ENCODE data around the gene TMEM184A. TPM values are rescaled to one million over a fixed set of nuclear protein-coding genes. Genes with fewer than 3 reads are reported as not detected.

Gene TMEM184A
- total and polyA plus RNA-seq, 2 experiments from 2014 or later = 0.18 to 0.66 TPM

DNA sequence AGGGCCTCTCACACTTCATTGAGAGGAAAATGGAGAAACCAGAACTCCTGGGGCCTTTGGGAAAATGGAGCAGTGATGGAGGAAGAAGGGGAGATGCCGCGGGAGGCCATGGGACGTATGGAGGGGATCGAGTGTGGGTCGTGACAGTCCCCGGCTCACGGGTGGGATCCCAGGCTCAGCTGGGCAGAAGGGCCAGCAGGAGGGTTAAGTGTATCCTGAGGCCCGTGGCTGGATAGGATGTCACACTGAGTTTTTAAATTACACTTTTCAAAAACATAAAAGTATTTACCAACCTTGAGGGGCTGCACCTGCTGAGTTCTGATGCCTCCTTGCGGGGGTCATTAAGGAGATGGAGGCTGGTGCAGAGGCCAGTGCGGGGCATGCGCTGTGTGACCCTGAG lies 41.8 kb upstream of the TMEM184A start:
- Histone ChIP-seq H3K79me2 (replicated peaks; ENCODE audit: insufficient read depth) (no peaks in the 10 kb centered on the region), H3K36me3 (ENCODE audit: insufficient read depth) (no peaks in the 10 kb centered on the region), H3K9me2 (ENCODE audit: insufficient read depth) (no peaks in the 10 kb centered on the region), H3F3A (replicated peaks; ENCODE audit: low read depth) (no peaks in the 10 kb centered on the region), H3K4me1 (ENCODE audit: insufficient read depth) (no peaks in the 10 kb centered on the region), H4K20me1 (replicated peaks; ENCODE audit: insufficient read depth) (no peaks in the 10 kb centered on the region), H3K4me2 (no peak overlapping the region), H3K4me3 (no peak overlapping the region), H3K27ac (ENCODE audit: low read depth) (no peak overlapping the region), H3K27me3 (ENCODE audit: insufficient read depth) (no peaks in the 10 kb centered on the region), H2AFZ (no peak overlapping the region)
- Mint-ChIP-seq H3K9me3 (no peaks in the 10 kb centered on the region), H3K4me3 (no peak overlapping the region), H3K4me1 (peaks cover under 1% of the 10 kb centered on the region; the same call in 2 of the 3 replicates), H3K36me3 (ENCODE audit: low read depth) (no peaks in the 10 kb centered on the region; the same call in 2 of the 3 replicates), H3K27ac (no peak overlapping the region), H3K27me3 (ENCODE audit: insufficient read depth, low read depth, poor library complexity) (peaks cover 15% of the 10 kb centered on the region)
- DNase-seq (ENCODE audit: low spot score) (no peak), ATAC-seq (no peak)
- TF ChIP-seq EZH2phosphoT487 (IDR thresholded peaks at IDR 0.05; ENCODE audit: unreplicated experiment) (no peak), ZNF331 (CRISPR knock-in tag; IDR thresholded peaks at IDR 0.05; ENCODE audit: low read depth) (no peak), JUNB (IDR thresholded peaks at IDR 0.05; ENCODE audit: unreplicated experiment) (no peak), CREB1 (CRISPR knock-in tag; IDR thresholded peaks at IDR 0.05; ENCODE audit: low read depth) (no peak)
- TF ChIP-seq, protein P1, sequence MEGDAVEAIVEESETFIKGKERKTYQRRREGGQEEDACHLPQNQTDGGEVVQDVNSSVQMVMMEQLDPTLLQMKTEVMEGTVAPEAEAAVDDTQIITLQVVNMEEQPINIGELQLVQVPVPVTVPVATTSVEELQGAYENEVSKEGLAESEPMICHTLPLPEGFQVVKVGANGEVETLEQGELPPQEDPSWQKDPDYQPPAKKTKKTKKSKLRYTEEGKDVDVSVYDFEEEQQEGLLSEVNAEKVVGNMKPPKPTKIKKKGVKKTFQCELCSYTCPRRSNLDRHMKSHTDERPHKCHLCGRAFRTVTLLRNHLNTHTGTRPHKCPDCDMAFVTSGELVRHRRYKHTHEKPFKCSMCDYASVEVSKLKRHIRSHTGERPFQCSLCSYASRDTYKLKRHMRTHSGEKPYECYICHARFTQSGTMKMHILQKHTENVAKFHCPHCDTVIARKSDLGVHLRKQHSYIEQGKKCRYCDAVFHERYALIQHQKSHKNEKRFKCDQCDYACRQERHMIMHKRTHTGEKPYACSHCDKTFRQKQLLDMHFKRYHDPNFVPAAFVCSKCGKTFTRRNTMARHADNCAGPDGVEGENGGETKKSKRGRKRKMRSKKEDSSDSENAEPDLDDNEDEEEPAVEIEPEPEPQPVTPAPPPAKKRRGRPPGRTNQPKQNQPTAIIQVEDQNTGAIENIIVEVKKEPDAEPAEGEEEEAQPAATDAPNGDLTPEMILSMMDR (conservative IDR thresholded peaks at IDR 0.05; ENCODE audit: low read depth in 2 of 2) = no peak
- TF ChIP-seq, protein P2, sequence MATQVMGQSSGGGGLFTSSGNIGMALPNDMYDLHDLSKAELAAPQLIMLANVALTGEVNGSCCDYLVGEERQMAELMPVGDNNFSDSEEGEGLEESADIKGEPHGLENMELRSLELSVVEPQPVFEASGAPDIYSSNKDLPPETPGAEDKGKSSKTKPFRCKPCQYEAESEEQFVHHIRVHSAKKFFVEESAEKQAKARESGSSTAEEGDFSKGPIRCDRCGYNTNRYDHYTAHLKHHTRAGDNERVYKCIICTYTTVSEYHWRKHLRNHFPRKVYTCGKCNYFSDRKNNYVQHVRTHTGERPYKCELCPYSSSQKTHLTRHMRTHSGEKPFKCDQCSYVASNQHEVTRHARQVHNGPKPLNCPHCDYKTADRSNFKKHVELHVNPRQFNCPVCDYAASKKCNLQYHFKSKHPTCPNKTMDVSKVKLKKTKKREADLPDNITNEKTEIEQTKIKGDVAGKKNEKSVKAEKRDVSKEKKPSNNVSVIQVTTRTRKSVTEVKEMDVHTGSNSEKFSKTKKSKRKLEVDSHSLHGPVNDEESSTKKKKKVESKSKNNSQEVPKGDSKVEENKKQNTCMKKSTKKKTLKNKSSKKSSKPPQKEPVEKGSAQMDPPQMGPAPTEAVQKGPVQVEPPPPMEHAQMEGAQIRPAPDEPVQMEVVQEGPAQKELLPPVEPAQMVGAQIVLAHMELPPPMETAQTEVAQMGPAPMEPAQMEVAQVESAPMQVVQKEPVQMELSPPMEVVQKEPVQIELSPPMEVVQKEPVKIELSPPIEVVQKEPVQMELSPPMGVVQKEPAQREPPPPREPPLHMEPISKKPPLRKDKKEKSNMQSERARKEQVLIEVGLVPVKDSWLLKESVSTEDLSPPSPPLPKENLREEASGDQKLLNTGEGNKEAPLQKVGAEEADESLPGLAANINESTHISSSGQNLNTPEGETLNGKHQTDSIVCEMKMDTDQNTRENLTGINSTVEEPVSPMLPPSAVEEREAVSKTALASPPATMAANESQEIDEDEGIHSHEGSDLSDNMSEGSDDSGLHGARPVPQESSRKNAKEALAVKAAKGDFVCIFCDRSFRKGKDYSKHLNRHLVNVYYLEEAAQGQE (IDR thresholded peaks at IDR 0.05; ENCODE audit: unreplicated experiment) = no peak

DNA sequence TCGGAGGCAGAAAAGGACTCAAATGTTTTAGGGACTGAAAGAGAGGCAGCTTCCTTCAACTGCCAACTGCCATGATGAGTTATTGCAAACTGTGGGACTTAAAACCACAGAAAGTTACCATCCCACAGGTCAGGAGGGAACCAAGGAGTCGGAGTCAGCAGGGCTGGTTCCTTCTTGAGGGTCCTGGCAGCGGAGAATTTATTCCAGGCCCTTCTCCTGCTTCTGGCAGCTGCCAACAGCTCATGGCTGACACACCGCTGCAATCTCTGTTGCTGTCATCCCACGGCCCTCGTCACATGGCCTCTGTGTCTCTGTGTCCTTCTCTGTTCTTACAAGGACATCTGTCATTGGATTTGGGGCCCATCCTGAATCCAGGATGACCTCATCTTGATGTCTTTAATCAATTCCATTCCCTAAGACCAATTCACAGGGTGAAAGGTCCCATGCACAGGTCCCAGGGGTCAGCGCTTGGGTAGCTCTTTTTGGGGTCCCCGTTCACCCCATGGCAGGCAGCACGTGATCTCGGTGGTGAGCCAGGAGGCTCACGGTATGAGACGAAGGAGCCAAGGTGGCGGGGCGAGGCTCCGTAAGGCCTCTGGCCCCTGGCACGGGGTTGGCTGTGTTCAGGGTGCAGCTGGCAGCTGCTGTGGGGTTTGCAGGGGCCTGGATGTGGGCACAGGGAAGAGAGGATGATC lies 41.2 kb upstream of the TMEM184A start:
- Histone ChIP-seq H3K27ac (ENCODE audit: low read depth) (no peak overlapping the region), H3K79me2 (replicated peaks; ENCODE audit: insufficient read depth) (no peaks in the 10 kb centered on the region), H3F3A (replicated peaks; ENCODE audit: low read depth) (no peaks in the 10 kb centered on the region), H3K4me1 (ENCODE audit: insufficient read depth) (no peaks in the 10 kb centered on the region), H3K4me2 (no peak overlapping the region), H3K27me3 (ENCODE audit: insufficient read depth) (no peaks in the 10 kb centered on the region), H3K4me3 (no peak overlapping the region), H4K20me1 (replicated peaks; ENCODE audit: insufficient read depth) (no peaks in the 10 kb centered on the region), H3K36me3 (ENCODE audit: insufficient read depth) (no peaks in the 10 kb centered on the region), H2AFZ (no peak overlapping the region), H3K9me2 (ENCODE audit: insufficient read depth) (no peaks in the 10 kb centered on the region)
- Mint-ChIP-seq H3K9me3 (no peaks in the 10 kb centered on the region), H3K36me3 (ENCODE audit: low read depth) (no peaks in the 10 kb centered on the region; the same call in 2 of the 3 replicates), H3K4me1 (peaks cover 4% of the 10 kb centered on the region; the same call in 2 of the 3 replicates), H3K27me3 (ENCODE audit: insufficient read depth, low read depth, poor library complexity) (peaks cover 14% of the 10 kb centered on the region), H3K27ac (no peak overlapping the region), H3K4me3 (no peak overlapping the region)
- no peak for DNase-seq (ENCODE audit: low spot score)
- ATAC-seq = no peak
- TF ChIP-seq POLR2AphosphoS5 (IDR thresholded peaks at IDR 0.05; ENCODE audit: low read depth) (no peak), NANOG (IDR thresholded peaks at IDR 0.05; ENCODE audit: borderline replicate concordance) (no peak), JUNB (IDR thresholded peaks at IDR 0.05; ENCODE audit: unreplicated experiment) (no peak), STAT1 (IDR thresholded peaks at IDR 0.05; ENCODE audit: unreplicated experiment) (no peak)
- TF ChIP-seq, protein P2 (IDR thresholded peaks at IDR 0.05; ENCODE audit: unreplicated experiment) = no peak
